ENCODE data around the gene MEPCE.

MEPCE gene

DNA sequence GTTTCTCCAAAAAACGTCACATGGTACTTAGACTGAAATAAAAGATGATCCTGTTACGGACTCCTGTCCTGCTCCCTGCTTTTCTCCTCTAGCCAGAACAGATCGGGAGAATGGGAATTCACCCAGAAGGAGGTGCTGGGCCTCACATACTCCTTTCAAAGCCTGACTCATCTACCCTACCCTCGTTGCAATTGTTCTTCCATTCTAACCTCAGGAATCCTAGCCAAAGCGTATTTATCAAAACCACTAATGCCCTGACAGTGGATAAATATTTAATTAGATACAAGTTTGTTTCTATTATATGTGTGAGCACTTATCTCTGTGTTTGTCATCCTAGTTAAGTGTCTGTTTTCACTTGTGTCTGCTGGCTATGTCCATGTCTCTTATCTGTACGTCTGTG lies 22.9 kb upstream of the MEPCE start:
- peak in 1 of 2 experiments; percentile 4 for DNase-seq (ENCODE audit: low read depth in 2 of 2)

DNA sequence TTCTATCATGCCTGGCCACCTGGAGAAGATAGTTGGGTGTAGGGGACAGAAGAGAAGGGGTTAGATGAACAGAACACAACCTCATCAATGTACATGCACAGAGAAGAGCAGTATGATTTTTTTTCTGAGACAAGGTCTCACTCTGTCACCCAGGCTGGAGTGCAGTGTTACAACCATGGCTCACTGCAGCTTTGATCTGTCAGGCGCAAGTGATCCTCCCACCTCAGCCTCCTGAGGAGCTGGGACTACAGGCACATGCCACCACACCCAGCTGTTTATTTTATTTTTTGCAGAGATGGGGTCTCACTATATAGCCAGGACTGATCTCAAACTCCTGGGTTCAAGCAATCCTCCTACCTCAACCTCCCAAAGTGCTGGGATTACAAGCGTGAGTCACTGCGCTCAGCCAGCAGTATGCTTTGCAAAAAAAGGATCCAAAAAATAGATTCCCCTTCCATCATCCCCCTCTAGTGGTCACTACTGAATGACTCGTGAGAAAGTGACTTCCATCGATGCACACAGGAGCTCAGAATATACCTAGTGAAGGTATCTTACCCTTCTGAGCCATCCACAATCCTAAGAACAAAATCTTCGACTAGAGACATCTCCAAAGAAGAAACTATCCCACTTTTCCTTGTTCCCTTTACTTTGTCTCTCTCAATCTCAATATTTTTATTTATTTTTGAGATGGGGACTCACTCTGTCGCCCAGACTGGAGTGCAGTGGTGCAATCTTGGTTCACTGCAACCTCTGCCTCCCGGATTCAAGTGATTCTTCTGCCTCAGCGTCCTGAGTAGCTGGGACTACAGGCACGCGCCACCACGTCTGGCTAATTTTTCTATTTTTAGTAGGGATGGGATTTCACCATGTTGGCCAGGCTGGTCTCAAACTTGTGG lies 22.1 kb upstream of the MEPCE start:
- DNase-seq (ENCODE audit: low read depth in 2 of 2), result peak; percentile 39 to 48

DNA sequence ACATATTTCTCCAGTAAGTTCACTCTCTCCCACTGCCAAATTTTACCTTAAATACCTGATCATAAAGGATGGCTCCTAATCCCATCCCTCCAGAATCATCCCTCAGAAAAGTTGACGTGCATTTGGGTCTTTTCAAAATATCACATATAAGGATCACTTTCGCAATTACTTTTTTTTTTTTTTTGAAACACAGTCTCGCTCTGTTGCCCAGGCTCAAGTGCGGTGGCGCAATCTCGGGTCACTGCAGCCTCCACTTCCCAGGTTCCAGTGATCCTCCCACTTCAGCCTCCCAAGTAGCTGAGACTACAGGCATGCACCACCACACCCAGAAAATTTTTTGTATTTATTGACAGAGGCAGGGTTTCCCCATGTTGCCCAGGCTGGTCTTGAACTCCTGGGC lies 18.5 kb upstream of the MEPCE start:
- DNase-seq (ENCODE audit: low read depth in 2 of 2), result no peak

DNA sequence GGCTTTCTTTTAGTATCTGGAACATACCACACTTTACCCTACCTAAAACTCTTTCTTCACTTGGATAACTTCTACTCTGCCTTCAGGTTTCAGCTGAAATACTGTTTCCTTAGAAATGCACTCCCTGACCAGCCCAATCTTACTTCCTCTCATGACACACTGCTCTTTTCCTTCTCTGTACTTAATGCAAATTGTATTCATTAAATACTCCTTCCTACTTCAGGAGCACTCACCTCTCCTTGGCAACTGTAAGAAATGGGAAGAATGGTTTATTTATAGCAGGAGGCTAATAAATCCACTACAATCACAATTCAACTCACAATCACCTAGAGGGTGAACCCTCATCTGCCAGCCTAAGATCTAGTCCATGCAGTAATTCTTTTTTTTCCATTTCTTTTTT lies 16.3 kb upstream of the MEPCE start:
- no peak for DNase-seq (ENCODE audit: low read depth in 2 of 2)

DNA sequence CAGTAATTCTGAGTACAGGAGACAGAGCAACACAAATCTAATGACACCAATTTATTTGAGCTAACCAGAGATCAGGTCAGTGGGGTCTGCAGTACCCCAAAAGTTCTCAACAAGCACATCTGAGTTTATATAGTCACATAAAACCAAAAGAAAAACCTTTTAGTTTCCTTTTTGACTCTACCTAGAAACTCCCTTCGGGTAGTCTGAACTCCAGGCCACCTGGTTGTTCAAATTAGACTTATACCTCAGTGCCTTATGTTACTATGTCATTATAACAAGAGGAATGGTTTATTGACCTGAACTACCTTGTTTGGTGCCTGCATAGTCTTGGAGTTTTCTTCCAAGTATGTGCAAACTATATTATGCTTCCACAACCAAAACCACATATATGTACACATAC lies 15.7 kb upstream of the MEPCE start:
- DNase-seq (ENCODE audit: low read depth in 2 of 2), result no peak

DNA sequence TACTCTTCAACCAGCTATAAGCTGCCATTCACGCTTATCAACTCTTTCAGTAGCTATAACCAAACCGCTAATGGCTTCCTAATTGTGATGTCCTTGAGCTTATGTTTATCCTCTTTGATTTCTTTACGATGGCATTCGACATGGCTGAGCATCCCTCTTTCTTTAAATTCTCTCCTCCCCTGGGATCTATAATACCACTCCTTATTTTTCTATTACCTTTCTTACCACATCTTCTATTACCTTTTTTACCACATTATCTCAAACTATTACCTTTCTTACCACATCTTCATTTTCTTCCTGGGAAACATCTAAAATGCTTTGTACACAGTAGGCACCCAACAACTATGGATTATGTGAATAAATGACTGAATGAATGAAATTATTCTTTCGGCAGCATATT lies 14.2 kb upstream of the MEPCE start:
- no peak for DNase-seq (ENCODE audit: low read depth in 2 of 2)

DNA sequence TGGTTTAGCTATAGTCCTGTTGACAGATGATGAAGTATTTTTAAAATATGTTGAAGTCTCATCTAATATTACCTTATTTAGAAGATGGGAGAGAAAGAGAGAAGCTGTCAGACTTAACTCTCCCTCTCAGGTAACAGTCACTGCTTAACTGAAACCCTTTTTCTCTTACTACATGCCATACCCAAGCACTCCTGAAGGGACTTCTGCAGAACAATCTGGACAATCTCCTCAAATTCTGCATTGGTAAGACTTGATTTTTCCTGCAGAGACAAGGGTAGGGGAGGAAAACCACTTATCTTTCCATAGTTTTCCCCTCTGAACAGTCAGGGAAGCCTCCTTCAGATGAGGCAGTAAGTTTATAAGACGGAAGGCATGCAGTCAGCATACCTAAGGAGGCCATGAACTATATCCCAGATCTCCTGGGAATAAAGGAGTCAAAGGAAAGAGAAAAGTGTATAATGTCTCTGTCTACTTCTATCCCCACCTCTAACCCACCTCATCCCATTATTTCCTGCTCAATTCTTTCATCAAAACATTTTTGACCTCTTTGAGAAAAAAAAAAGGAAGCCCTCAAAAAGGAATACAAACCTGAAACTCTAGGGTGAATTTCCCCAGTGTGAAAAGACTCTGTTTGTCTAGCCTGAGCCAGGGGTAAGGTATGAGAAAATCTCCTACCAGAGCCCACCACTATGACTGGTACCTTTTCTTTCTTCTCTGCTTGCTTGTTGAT lies 10.5 kb upstream of the MEPCE start:
- DNase-seq (ENCODE audit: low read depth in 2 of 2), result peak in 1 of 2 experiments; percentile 3

DNA sequence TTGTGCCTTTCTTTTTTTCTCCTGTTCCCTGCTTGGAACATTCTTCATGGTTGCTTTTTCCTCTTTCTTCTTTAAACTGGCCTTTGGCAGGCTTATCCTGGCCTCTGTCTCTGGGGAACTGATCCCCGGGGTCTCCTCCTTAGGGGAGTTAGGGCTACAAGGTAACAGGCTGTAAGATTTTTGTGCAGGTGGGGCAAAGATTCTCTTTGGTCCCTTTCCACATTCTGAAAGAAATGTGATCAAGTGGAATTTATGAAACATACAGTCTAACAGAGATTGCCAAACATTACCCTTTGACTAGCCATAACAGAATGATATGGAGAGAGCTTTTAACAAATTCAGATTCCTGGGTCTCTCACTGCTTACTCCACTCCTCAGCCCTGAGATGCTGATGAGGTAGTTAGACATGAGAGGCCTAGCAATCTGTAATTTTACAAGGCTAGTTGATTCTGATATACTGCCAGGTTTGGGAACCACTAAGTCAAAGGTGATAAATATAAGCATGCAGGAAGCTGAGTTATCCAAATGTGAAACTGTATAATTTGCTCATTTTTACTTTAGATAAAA lies 9.9 kb upstream of the MEPCE start:
- DNase-seq (ENCODE audit: low read depth in 2 of 2), result no peak

DNA sequence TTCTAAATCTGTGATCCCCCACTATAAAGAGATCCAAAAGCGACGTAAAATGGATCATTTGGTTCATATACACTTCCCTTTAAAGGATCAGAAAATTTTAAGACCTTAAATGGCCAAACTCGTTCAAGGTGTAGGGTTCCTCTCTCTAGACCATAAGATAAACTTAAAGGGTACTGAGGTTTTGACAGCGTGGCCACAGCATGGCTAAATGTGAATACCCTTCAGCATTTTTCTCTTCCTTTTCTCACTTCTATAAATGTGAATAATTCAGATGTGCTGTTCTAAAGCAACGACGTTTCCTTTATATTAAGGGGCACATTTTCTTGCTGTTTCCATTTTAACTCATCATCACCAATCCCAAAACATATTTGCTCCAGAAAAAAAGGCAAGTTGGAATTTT lies 6.3 kb upstream of the MEPCE start:
- DNase-seq (ENCODE audit: low read depth in 2 of 2), result no peak

DNA sequence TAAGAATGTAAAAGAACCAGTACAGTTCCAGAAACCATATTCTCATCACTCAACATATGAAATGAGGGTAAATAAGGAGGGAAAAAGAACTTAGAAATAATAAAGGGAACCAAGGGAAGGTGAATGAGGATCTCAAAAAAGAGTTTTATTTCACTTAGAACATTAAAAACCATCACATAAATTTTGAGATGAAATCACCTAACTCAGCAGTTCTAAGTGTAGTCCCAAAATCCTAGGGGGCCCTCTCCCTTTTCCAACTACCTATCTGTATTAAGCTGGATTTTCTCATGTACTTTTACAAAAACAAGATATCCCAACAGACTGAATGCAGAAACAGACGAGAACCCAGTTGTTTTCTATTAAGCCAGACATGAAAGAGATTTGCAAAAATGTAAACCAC lies 4.3 kb upstream of the MEPCE start:
- DNase-seq (ENCODE audit: low read depth in 2 of 2), result no peak

DNA sequence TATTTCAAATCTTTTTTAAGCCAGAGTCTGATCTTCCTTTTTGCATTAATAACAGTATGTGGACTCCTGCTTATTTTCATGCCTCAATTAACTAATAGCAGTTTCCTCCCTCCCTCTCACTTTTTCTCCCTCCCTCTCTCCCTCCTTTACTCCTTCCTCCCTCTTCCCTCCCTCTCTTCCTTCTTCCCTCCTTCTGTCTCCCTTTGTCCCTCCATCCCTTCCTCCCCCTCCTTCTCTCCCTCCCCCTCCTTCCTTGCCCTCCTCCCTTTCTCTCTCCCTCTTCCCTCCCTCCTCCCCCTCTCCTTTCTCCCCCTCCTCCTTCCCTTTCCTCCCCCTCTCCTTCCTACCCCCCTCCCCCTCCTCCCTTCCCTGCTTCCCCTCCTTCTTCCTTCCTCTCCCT lies 3.1 kb upstream of the MEPCE start:
- DNase-seq (ENCODE audit: low read depth in 2 of 2), result no peak

DNA sequence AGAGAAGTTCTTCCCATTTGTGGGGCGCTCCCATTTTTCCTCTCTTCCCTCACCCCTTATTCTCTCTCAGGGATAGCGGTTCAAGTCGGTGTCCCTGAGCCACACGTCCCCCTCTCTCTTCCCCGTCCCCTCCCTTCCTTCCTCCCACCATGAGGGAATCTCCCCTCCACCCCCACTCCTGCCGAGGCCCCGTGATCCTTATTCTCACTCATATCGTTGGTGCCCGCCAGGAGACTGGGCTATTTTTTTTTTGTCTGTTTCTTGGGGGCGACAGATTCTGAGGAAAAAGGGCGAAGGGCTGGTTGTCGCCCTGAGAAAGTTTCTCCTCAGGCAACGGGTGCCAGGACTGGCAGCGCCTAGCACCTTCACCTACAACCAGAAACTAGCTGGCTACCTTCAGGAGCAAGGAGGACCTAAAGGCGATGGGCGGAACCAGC lies 1.9 kb upstream of the MEPCE start:
- DNase-seq (ENCODE audit: low read depth in 2 of 2), result no peak

DNA sequence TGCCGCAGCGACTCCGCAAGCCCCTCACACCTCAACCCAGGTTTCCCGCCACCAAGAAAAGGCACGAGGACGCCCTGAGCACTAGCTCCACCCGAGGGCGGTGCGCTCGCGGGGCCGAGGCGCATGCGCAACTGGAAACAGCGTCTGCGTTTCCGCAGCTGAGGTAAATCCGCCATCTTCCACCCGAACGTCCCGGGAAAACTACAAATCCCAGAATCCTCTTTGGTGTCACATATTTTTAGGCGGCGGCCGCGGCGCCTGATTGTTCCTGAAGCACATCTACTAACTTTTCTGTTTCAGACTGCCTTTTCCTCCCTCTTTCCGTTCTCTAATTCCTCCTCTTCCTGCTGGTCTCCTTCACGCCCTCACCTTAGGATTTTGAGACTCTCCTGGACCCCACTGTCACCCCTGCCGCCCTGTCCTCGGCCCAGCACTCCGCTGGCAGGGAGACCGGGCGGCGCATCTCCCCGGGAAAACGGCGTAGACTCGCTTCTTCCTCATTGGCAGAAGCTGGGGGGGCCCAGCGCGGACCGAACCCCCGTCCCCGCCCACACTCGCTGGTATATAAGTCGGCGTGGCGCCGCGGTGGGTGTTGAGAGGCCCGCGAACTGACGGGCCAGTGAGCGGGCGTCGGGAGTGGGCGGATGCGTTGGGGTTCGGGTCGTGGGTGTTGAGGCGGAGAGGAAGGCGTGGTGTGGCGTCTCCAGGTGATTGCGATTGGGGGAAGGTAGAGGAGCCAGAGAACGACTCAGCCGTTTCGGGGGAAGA lies 1.2 kb upstream of the MEPCE start, which contains the start of gene ZCWPW1:
Gene ZCWPW1 (minus strand): TSS at position 505 of the 768 bp plus-strand sequence. CDS start 8,054 bp downstream, outside the sequence.
- peak; percentile 95 for DNase-seq (ENCODE audit: low read depth in 2 of 2)

DNA sequence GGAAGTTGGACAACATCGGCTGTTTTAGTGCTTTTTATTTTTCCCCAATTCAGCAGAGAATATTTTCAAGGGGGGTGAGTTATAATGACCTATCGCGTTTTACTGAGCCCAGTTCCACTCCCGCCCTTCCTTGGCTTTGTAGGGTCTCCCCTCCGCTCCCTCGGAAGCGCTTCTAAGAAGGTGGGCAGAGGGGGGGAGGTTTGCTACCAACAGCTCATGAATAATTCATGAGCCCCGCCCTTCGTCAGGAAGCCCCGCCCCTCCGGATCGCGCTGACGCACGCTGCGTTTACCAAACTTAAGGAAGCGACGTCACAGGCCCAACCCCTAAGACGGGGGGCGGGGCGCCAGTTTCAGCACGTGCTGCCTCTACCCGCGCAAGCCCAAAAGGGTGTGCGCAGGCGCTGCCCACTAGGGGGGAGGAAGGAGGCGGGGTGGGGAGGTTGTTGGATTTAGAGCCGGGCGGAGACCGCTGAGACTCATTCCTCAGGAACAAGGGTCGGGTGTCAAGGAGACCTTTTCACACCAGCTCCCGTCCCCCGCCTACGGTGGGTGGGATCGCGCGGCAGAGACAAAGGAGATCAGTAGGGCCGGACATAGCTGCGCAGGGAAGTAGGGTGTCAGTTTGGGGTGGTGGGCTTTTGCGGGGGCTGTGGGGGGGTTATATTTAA lies 529 bp upstream of the MEPCE start:
- DNase-seq (ENCODE audit: low read depth in 2 of 2), result peak; percentile 99 to 100

DNA sequence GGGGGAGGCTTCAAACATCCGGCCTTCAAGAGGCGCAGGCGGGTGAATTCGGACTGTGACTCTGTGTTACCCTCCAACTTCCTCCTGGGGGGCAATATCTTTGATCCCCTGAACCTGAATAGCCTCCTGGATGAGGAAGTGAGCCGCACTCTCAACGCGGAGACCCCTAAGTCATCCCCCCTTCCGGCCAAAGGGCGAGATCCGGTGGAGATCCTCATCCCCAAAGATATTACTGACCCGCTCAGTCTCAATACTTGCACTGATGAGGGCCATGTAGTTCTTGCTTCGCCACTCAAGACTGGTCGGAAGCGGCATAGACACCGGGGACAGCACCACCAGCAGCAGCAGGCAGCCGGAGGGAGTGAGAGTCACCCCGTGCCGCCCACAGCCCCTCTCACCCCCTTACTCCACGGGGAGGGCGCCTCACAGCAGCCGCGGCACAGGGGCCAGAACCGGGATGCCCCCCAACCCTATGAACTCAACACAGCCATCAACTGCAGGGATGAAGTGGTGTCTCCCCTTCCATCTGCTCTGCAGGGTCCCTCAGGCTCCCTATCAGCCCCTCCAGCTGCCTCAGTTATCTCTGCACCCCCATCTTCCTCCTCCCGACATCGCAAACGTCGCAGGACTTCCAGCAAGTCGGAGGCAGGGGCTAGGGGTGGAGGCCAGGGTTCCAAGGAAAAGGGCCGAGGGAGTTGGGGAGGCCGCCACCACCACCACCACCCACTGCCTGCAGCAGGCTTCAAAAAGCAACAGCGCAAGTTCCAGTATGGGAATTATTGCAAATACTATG lies 1.1 kb downstream of the MEPCE start:
- DNase-seq (ENCODE audit: low read depth in 2 of 2), result no peak

DNA sequence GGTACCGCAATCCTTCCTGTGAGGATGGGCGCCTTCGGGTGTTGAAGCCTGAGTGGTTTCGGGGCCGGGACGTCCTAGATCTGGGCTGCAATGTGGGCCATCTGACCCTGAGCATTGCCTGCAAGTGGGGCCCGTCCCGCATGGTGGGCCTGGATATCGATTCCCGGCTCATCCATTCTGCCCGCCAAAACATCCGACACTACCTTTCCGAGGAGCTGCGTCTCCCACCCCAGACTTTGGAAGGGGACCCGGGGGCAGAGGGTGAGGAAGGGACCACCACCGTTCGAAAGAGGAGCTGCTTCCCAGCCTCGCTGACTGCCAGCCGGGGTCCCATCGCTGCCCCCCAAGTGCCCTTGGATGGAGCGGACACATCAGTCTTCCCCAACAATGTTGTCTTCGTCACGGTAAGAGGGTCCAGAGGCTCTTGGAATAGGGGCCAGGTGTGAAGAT lies 1.7 kb downstream of the MEPCE start:
- DNase-seq (ENCODE audit: low read depth in 2 of 2), result no peak

DNA sequence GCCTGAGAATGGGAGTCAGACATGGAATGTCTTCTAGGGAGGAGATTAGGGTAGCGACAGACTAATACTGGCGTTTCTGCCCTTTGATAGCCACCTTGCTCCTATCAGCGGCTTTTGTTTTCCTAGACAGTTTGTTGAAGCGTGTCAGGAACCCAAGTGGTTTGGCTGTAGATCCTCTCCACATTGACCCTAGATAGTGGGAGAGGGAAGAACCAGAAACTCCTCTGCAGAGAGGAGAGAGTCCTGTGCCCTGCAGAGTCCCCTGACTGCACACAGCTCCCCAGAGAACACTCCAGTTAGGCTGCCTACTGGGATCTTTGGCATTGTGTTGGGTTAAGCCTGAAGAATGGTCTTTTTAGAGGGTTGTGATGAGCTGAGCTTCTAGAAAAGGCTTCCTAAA lies 2.4 kb downstream of the MEPCE start:
- DNase-seq (ENCODE audit: low read depth in 2 of 2), result no peak

DNA sequence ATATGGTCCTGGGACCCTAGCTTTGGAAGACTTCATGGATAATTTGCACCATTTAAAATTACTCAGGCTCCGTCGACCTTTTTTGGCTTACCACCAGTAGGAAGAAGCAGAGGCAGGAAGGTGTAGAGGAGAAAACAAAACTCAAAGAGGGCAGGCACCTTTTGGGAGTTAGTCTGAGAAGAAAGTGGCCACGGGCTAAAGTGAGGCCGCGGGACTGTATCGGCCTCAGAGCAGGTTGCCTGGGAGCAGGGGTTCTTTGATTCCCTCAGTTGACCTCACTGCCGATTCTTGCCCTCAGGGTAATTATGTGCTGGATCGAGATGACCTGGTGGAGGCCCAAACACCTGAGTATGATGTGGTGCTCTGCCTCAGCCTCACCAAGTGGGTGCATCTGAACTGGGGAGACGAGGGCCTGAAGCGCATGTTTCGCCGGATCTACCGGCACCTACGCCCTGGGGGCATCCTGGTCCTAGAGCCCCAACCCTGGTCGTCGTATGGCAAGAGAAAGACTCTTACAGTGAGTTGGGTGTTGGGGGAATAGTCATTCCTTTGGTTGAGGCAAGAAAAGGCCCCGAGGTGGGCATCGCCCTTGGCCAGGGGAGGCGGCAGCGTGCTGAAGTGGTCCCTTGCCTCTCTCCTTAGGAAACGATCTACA lies 3.1 kb downstream of the MEPCE start:
- DNase-seq (ENCODE audit: low read depth in 2 of 2), result no peak

DNA sequence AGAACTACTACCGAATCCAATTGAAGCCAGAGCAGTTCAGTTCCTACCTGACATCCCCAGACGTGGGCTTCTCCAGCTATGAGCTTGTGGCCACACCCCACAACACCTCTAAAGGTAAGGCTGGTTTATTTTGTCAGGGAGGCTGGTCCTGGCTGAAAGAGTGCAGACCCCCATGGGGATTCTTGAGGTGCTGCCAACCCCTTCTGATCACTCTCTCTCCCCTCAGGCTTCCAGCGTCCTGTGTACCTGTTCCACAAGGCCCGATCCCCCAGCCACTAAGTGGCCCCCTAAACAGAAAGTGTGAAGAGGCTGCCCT lies 3.6 kb downstream of the MEPCE start:
- DNase-seq (ENCODE audit: low read depth in 2 of 2), result no peak

All from fibroblast of skin of left quadriceps (primary cell).